SK-N-SH treated with all-trans-retinoic acid at 6 μM for 48 hours (cell line): ENCODE data around the gene VPS33A.

Experiments used
- ISL1 ChIP-seq: fragments of 250-450 bp; sonication (Bioruptor Pico); IDR thresholded peaks from 2 replicates; pipeline ENCODE4 v2.1.2; 2022; ENCODE audit warnings: mild to moderate bottlenecking, moderate library complexity
- OSR1 ChIP-seq: fragments of 250-450 bp; sonication (Bioruptor Pico); IDR thresholded peaks from 2 replicates; pipeline ENCODE4 v1.8.0; 2022; ENCODE audit warnings: moderate library complexity, mild to moderate bottlenecking, inconsistent platforms
- SNAI2 ChIP-seq: fragments of 250-450 bp; sonication (Bioruptor Pico); IDR thresholded peaks from 2 replicates; pipeline ENCODE4 v1.5.0; 2020; ENCODE audit warnings: mild to moderate bottlenecking, moderate library complexity
- ZFP30 ChIP-seq: fragments of 450-650 bp; formaldehyde crosslinking; IDR thresholded peaks from 2 replicates; pipeline ENCODE4 v1.5.0; 2022; ENCODE audit warnings: mild to moderate bottlenecking, moderate library complexity
- ZNF565 ChIP-seq: fragments of 450-650 bp; formaldehyde crosslinking; conservative IDR thresholded peaks from 2 replicates; pipeline ENCODE4 v1.5.0; 2020; ENCODE audit warnings: low read depth, mild to moderate bottlenecking, moderate library complexity

GRCh38 chr12:122206976-122207375 lies 59.3 kb downstream of the VPS33A start:
- no peak for TF ChIP-seq SNAI2 (CRISPR knock-in tag)
- no peak for TF ChIP-seq ISL1 (CRISPR knock-in tag)
- no peak for TF ChIP-seq ZNF565 (CRISPR knock-in tag)
- no peak for TF ChIP-seq OSR1 (CRISPR knock-in tag)
- no peak for TF ChIP-seq ZFP30 (CRISPR knock-in tag)
